Head of caudate nucleus (tissue), 42 donors: ENCODE measurements around the gene OBSCN.

Source experiments
- DNase-seq, 42 donors: peaks; one replicate each; pipeline versions ENCODE4 v3.0.0 to v3.0.0-alpha.2; 2020 to 2021; ENCODE audit warnings: mixed read lengths in 7 of 42
- intact Hi-C: fragments of 100-400 bp; cut with DNase I; formaldehyde crosslinking; loops from one replicate; pipeline ENCODE4 v1.15.0; 2022

The OBSCN gene

DNA sequence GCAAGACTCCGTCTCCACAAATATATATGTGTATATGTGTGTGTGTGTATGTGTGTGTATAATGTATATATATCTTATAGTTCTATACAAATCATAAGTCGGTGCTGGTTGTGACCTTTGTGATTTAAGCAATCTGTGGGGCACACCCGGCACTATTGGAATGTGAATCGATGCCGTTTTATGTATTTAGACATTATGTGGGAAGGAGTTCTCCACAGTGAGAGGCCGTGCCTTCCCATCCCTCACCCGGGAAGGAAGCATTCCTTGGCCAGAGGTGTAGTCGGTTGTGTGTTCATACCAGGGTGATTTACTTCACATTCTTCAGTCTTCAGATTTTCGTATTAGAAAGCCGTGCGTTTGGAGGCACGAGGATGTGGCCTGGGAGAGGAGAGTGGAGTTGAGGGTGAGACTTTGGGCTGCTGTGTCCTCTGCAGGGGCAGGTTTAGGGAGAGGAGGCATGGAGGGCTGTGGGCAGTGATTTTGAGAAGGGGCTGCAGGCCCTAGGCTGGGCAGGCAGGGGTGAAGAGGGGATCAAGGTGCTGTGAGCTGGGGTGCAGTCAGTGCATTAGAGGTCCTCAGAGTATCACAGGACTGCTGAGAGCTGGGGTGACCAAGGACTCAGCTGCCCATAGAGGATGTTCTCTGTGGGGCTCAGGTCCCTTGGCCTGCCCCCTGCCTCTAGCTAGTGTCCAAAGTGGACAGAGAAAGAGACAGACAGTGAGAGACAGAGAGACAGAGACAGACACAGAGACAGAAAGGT, 141.0 kb downstream of the OBSCN start:
- DNase-seq: peak in 3 of 42 donors; percentile 1 to 4 (median 3)
- intact Hi-C loops: no loop called here

DNA sequence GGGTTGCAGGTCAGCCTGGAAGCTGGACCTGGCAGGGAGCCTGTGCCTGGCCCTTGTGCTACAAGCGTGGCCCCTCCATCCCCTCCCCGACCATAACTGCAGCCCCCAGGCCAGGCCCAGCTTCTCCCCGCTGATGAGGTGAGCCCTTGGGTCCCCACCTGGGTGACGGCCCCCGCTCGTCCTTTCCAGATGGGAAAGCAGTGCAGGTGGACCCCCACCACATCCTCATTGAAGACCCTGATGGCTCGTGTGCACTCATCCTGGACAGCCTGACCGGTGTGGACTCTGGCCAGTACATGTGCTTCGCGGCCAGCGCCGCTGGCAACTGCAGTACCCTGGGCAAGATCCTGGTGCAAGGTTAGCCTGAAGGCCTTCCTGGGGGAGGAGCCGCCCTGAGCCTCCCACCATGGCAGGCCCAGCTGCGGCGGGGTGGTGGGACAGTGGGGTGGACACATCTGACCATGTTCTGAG, 141.9 kb downstream of the OBSCN start:
- DNase-seq: peak in 3 of 42 donors; percentile 3 to 20 (median 9)

DNA sequence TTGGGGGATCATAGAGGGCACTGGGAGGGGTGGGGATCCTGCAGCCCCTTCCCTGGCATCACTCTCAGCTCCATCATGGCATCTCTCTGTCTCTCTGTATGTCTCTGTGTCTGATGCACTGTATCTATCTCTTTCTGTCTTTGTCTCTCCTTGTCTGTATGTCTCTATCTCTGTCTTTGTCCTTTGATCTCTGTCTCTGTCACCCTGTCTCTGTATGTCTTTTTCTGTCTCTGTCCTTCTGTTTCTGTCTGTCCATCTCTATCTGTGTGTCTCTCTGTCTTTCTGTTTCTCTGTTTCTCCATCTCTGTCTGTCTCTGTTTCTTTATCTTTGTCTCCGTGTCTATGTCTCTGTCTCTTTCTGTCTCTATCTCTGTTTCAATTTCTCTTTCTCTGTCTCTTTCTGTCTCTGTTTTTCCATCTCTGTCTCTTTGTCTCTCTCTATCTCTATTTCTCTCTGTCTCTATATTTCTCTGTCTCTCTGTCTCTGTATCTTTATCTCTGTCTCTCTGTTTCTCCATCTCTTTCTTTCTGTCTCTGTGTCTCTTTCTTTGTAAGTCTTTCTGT, 142.4 kb downstream of the OBSCN start:
- intact Hi-C loops: no loop called here
- no peak for DNase-seq

More for the DNA sequence above, 141.9 kb downstream of the OBSCN start:
- intact Hi-C loops: no loop called here

DNA sequence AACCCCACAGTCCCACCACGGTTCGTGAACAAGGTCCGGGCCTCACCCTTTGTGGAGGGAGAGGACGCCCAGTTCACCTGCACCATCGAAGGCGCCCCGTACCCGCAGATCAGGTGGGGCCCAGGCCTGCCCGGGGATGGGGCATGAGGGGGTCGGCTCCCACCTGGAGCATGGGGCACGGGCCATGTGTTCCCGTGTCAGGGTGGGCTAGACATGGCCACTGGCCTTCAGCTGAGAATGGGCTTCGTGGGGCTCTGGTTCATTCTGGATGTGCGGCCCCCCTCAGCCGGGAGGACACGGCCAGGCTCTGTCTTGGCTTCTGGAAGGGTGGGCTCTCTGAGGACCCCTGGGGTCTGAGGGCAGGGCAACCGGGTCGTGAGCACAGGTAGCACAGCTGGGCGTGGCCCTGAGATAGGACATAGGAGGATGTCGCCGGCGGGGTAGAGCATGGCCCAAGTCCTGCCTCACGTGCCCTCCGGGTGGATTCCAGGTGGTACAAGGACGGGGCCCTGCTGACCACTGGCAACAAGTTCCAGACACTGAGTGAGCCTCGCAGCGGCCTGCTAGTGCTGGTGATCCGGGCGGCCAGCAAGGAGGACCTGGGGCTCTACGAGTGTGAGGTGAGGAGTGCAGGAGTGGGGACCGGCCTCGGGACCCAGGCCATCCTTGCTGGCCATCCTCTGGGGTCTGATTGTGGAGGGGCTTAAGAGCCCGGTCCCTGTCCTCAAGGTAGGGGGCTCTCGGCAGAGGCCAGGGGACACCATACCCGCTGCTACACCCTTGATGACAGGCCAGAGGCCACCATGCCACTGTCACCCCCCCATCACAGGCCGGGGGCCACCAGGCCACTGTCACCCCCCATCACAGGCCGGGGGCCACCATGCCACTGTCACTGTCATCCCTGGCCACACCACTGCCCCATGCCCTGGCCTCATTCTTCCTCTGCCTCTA, 143.3 kb downstream of the OBSCN start:
- DNase-seq: no peak
- intact Hi-C loops: no loop called here

DNA sequence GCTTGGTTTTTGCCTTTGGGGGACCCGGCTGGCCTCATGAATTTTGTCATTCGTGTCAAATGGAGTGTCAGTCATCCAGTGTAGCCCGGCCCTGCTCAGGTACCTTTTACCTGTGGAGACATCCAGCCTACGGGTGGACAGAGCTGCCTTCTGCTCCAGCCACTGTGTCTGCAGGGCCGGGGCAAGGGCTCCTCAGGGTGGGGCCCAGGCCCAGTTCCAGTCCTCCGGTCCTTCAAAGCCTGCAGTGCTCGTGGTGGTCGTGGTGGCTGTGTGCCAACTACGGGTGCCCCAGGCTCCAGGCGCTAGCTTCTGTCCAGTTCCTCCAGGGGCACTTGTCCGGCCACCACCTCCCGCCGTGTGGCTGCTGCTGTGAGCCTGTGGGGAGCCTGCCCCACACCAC, 144.0 kb downstream of the OBSCN start:
- intact Hi-C loops: no loop called here

DNA sequence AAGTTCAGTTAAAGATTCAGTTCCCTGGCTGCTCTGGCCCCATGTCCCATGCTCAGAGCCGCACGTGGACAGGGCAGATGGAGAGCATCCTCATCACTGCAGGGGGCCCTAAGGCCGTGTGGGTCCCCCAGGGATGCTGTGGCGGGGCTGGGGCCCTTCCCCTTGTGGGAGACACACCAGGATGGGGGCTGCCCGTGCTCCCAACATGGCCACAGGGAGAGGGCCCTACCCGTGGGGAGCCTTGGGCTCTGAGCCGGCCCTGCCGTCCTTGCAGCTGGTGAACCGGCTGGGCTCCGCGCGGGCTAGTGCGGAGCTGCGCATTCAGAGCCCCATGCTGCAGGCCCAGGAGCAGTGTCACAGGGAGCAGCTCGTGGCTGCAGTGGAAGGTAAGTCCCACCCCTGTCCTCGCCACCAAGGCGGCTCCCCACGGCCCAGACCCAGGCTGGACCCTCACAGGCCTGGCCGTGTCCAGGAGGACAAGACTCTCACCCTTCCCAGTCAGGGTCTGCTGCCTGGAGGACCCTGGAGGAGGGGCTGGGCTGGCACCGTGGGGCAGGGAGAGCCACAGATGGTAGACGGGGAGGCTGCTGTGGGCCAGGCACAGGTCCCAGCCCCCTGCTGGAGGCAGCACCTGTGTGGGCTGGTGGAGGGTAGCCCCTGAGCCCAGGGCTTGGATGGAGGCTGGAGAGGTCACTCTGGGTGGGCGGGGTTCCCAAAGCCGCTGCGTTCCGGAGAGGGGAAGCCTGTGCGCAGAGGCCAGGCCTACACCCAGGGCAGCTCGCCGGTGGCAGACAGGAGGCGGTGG, 145.0 kb downstream of the OBSCN start:
- no peak for DNase-seq
- intact Hi-C loops: no loop called here

More for the DNA sequence above, 144.0 kb downstream of the OBSCN start:
- no peak for DNase-seq

DNA sequence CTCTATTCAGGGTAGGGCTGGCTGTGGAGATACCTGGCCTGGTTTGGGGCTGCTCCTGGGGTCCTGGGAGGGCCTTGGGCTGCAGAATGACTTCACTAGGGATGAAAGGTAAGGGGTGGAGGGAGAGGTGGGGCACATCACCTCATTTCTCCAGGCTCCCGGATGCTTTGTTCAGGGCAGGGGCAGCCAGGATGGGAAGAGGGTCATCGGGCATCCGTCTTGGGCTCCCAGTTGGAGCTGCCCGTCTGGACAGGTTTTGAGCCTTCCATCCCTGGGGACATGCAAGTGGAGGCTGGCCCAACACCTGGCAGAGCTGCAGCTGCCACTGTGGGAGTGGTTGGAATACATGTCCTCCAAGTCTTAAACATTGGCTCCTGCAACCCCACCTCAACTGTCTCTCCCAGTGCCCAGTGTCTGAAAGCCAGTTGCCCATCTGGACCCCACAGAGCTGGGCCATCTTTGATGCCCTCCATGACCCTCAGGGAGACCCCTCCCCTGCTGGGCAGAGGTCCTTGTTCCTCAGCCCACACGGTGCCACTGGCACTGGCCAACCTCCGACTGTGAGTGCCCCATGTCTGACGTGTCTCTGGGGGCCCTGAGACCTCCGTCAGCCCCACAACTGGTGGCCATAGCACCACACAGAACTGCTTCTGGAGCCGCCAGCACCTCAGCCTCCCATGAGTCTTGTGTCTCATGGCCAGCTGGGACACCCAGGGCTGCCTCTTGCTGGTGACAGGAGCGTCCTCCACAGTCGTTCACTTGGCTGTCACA, 145.9 kb downstream of the OBSCN start:
- intact Hi-C loops: no loop called here
- no peak for DNase-seq

DNA sequence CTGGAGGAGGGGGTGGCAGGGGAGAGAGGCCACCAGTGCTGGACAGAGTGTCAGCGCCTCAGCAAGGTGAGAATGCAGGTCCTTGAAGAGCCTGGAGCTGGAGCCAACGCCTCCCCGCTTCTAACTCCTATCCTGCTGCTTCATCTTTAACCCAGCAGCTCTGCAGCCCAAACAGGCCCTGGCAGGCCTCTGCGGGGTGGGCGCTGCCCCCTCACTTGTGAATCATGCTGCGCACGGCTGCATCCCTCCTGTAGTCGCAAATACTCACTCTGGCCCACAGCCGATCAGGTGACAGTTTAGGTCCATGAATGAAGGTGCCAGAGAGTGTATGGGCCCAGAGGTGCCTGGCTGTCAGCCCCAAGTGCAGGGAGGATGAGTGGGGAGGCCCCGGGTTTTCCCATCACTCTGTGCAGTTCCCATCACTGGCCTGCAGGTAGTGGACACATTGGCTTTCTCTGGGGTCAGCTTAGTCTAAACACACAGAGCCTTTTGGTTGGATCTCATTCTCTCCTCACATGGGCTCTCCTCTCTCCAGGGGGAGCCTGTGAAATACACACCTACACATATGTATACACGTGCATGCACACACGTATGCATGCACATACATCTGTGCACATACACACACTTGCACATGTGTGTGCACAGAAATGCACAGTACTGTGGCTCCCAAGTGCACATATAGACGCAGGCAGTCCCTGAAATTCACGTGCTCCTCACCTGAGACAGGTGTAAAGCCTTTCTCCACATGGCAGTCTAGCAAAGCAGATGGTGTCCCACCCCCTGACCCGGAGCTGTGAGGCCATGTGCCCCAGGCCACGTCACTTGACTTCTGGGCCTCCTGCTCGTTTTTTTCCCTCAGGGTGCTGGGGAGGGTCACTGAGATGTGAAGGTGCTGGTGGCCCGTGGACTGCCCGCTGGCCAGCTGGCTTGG, 146.8 kb downstream of the OBSCN start:
- DNase-seq: peak in 39 of 42 donors; percentile 17 to 79 (median 52)

DNA sequence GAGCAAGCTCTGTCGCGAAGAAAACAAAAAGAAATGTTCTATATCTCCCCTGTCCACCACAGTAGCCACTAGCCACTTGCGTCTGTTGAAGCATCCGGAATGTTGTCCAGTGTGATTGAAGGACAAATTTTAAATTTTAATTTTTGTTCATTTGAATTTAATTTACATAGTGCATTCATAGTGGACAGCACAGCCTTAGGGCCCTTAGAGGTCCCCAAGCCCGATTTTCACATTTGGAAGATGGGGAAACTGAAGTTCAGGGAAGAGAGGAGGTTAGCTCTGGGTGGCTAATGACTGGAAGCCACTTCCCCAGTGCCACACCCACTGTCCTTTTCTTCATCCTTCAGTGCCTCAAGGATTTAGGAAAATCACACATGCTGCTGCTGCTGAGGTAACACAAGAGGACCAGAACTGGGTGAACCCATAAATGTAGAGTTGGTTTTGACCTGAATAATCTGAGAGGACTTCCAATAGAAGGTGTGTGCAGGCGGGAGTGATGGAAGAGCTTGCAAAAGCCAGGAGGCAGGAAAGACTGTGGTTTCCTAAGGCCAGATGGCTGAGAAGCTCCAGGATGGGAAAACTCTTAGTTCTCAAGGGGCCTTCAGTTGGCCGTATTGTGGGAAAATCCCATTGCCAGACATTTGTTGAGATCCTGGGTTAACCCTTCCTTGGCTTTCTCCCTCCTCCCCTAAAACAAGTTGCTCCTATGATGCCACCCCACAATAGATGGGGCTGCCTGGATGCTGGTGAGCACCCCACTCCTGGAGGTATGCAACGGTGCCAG, 149.2 kb downstream of the OBSCN start:
- DNase-seq: no peak
- intact Hi-C loops: no loop called here

More for the DNA sequence above, 146.8 kb downstream of the OBSCN start:
- intact Hi-C loops: no loop called here

DNA sequence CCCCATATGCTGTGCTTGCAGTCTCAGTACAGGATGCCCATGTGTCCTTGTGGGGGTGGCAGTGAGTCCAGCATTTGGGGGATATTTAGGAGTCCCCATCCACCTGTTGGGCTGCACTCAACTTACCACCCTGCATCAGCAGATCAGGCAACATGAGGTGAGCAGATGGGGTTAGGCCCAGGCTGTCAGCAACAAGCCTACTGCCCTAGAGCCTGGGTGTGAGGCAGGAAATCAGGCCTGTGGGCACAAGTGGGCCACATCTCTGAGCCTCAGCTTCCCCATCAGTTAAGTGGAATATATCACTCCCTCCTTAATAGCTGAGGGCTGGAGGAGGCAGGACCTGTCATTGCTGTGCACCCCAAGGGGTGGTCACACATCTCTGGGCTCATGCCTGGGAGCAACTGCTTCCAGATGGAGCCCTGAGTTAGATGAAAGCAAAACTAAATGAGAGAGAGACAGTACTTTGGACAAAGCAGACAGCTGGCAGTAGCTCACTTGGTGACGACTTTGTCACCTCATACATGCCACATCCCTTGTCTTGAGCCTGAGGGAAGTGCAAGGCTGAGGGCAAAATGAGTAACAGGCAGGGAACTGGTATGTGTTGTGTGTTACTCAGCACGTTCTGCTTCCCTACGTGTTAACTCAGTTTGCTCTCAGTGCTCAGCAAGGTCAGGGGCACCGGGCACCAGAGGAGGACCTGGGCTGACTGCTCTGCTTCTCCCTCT, 150.4 kb downstream of the OBSCN start:
- intact Hi-C loops: no loop called here
- DNase-seq: no peak

DNA sequence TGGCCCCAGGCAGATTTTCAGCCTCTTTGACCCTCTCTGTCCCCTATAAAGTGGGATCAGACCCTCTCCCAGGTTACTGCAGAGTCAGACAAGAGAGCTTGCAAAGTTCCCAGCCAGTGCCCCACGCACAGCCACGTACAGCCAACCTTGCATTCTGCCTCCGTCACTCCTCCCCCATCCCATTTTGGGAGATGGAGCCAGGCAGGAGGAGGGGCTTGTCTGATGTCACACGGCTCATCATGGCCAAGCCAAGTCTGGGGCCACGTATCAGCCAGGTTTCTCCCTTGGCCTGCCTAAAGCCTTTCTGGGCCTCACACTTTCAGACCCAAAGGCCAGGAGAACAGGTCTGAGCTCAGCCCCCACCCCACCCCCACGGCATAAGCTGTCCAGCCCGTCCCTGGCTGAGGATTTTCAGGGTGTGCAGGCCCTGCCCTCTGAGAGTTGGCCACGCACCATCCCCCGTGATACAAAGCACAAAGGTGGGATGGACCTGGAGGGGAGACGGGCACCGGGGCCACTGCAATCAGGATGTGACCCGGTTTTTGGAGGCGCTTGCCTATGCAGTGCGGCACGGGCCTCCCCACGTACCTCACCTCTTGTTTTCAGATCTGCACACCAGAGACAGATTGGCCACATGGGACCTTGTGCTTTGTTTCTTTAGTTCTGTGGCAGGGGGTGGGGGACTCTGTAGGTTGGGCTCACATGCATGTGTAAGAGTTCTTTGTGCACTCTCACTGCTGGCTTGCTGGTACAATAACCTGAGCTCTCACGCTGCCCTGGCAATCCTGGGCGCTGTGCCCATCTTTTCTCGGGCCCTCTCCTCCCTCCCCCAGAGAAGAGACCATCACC, 151.1 kb downstream of the OBSCN start:
- DNase-seq: no peak
- intact Hi-C loops: no loop called here

DNA sequence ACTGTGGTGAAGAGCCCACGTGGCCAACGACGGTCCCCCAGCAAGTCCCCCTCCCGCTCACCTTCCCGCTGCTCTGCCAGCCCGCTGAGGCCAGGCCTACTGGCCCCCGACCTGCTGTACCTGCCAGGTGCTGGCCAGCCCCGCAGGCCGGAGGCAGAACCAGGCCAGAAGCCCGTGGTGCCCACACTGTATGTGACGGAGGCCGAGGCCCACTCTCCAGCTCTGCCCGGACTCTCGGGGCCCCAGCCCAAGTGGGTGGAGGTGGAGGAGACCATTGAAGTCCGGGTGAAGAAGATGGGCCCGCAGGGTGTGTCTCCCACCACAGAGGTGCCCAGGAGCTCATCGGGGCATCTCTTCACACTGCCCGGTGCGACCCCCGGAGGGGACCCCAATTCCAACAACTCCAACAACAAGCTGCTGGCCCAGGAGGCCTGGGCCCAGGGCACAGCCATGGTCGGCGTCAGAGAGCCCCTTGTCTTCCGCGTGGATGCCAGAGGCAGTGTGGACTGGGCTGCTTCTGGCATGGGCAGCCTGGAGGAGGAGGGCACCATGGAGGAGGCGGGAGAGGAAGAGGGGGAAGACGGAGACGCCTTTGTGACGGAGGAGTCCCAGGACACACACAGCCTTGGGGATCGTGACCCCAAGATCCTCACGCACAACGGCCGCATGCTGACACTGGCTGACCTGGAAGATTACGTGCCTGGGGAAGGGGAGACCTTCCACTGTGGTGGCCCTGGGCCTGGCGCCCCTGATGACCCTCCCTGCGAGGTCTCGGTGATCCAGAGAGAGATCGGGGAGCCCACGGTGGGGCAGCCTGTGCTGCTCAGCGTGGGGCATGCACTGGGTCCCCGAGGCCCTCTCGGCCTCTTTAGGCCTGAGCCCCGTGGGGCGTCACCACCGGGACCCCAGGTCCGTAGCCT, 152.0 kb downstream of the OBSCN start:
- no peak for DNase-seq
- intact Hi-C loops: no loop called here

DNA sequence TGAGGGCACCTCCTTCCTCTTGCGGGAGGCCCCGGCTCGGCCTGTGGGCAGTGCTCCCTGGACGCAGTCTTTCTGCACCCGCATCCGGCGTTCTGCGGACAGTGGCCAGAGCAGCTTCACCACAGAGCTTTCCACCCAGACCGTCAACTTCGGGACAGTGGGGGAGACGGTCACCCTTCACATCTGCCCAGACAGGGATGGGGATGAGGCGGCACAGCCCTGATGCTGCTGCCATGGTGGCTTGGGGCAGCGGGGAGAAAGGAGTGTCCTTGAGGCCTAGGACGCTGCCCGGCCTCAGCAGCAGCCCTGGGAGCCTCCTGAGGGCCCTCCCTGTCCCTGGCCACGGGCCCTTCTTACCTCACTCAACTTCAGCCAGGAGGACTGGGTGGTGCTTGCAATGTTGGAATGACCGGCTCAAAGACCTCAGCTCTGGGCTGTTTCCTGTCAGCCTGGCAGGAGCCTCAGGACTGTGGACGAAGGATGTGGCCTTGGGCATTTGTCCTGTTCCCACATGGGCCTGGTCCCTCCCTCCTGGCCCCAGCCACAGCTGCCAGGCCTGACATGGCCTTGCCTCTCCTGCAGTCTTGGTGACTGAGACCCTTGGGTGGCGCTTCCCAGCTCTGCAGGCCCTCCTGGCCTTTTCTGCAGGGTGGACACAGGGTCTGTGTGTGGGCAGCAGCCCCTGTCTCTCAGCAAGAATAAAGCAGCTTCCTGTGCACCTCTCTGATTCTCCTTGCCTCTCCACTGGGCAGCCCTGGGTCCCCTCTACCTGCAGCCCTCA, 152.9 kb downstream of the OBSCN start:
- no peak for DNase-seq
- intact Hi-C loops: no loop called here
